IMR-90 (cell line): ENCODE results near the gene TBC1D9. TPM values are rescaled to one million over a fixed set of nuclear protein-coding genes. Genes with fewer than 3 reads are reported as not detected.

Experiments used
- ATAC-seq: fragments of 200-7000 bp; cut with Tn5 transposase; 2 replicates; pipeline ENCODE4 v1.9.1; 2020; ENCODE audit warnings: low read depth, mild to moderate bottlenecking, moderate library complexity
- BruUV-seq: library from RNA; stranded (reverse); fragments of 400-500 nt; replicated peaks from 2 replicates; lab custom pipeline; 2021; lab: Mats Ljungman, UMichigan
- CTCF ChIA-PET: fragments of 300-600 bp; formaldehyde crosslinking; extraction: SDS; loops from one replicate; lab custom pipeline; 2021; ENCODE audit warnings: antibody characterized with exemption; lab: Yijun Ruan, JAX
- POLR2A ChIA-PET: fragments of 300-600 bp; sonication (Branson Sonifier 250); formaldehyde crosslinking; loops from one replicate; lab custom pipeline; 2022; ENCODE audit warnings: antibody characterized with exemption; ENCODE audit not compliant: unreplicated experiment; lab: Charles Lee
- DNase-seq: peaks from one replicate; pipeline ENCODE4 v3.0.0; 2013
- H2AFZ ChIP-seq: replicated peaks from 2 replicates; pipeline ENCODE3; 2013; ENCODE audit warnings: low read length, mild to moderate bottlenecking; ENCODE audit not compliant: poor library complexity
- H2AK5ac ChIP-seq: 2 replicates; pipeline ENCODE4 v1.6.1; 2013; ENCODE audit warnings: low read depth, low read length, inconsistent platforms
- H2AK9ac ChIP-seq: replicated peaks from 2 replicates; pipeline ENCODE3; 2013; ENCODE audit warnings: mild to moderate bottlenecking, low read depth, low read length, moderate library complexity; ENCODE audit not compliant: poor library complexity
- H2BK120ac ChIP-seq: 2 replicates; pipeline ENCODE4 v1.6.1; 2013; ENCODE audit warnings: low read depth, low read length, inconsistent platforms
- H2BK15ac ChIP-seq: 3 replicates; pipeline ENCODE4 v1.6.1; 2013; ENCODE audit warnings: low read depth, low read length, inconsistent platforms
- H2BK20ac ChIP-seq: 2 replicates; pipeline ENCODE4 v1.6.1; 2013; ENCODE audit warnings: low read depth, mild to moderate bottlenecking, inconsistent platforms, low read length, moderate library complexity
- H2BK5ac ChIP-seq: 2 replicates; pipeline ENCODE4 v1.6.1; 2013; ENCODE audit warnings: mild to moderate bottlenecking, low read depth, low read length, inconsistent platforms; ENCODE audit not compliant: poor library complexity, severe bottlenecking
- H3K14ac ChIP-seq: replicated peaks from 2 replicates; pipeline ENCODE4 v1.6.1; 2013; ENCODE audit warnings: low read depth, low read length, inconsistent platforms
- H3K18ac ChIP-seq: 2 replicates; pipeline ENCODE4 v1.6.1; 2013; ENCODE audit warnings: low read depth, low read length, control low read depth
- H3K23ac ChIP-seq: 2 replicates; pipeline ENCODE4 v1.6.1; 2013; ENCODE audit warnings: low read depth, low read length, inconsistent platforms
- H3K27ac ChIP-seq: 2 replicates; pipeline ENCODE4 v1.5.1; 2013; ENCODE audit warnings: mild to moderate bottlenecking, control low read depth, low read length; ENCODE audit not compliant: insufficient read depth
- H3K27me3 ChIP-seq: 2 replicates; pipeline ENCODE4 v1.6.1; 2013; ENCODE audit warnings: low read length; ENCODE audit not compliant: control insufficient read depth, insufficient read depth
- H3K36me3 ChIP-seq: 2 replicates; pipeline ENCODE4 v1.6.1; 2013; ENCODE audit warnings: low read length, mixed read lengths; ENCODE audit not compliant: control insufficient read depth, insufficient read depth
- H3K4ac ChIP-seq: 2 replicates; pipeline ENCODE4 v1.6.1; 2013; ENCODE audit warnings: low read depth, low read length, inconsistent platforms
- H3K4me1 ChIP-seq: 2 replicates; pipeline ENCODE4 v1.6.1; 2013; ENCODE audit warnings: low read length, mixed read lengths; ENCODE audit not compliant: control insufficient read depth, insufficient read depth
- H3K4me2 ChIP-seq: 2 replicates; pipeline ENCODE4 v1.6.1; 2013; ENCODE audit warnings: low read depth, mild to moderate bottlenecking, control low read depth, low read length, moderate library complexity
- H3K4me3 ChIP-seq: 2 replicates; pipeline ENCODE4 v1.5.1; 2013; ENCODE audit warnings: low read depth, mild to moderate bottlenecking, control low read depth, low read length, moderate library complexity; ENCODE audit not compliant: insufficient read depth
- H3K56ac ChIP-seq: 2 replicates; pipeline ENCODE4 v1.6.1; 2013; ENCODE audit warnings: low read length, inconsistent platforms; ENCODE audit not compliant: insufficient read depth; ENCODE audit errors: extremely low read depth
- H3K79me1 ChIP-seq, 2 experiments: 2 replicates each; pipeline ENCODE4 v1.6.1; 2013; ENCODE audit warnings: low read length in 2 of 2, inconsistent platforms in 1 of 2, low read depth in 1 of 2
- H3K9ac ChIP-seq: 2 replicates; pipeline ENCODE4 v1.6.1; 2013; ENCODE audit warnings: low read depth, low read length, control low read depth
- H3K9me1 ChIP-seq: 2 replicates; pipeline ENCODE4 v1.6.1; 2013; ENCODE audit warnings: low read length, inconsistent platforms; ENCODE audit not compliant: insufficient read depth
- H3K9me3 ChIP-seq: 2 replicates; pipeline ENCODE4 v1.6.1; 2013; ENCODE audit warnings: low read length; ENCODE audit not compliant: control insufficient read depth, insufficient read depth
- H4K20me1 ChIP-seq: 2 replicates; pipeline ENCODE4 v1.6.1; 2013; ENCODE audit warnings: low read length, inconsistent platforms; ENCODE audit not compliant: insufficient read depth
- H4K5ac ChIP-seq: 2 replicates; pipeline ENCODE4 v1.6.1; 2013; ENCODE audit warnings: mild to moderate bottlenecking, low read depth, low read length, control low read depth
- H4K8ac ChIP-seq, 2 experiments: 2 replicates each; pipeline ENCODE4 v1.6.1; 2013; ENCODE audit warnings: low read depth in 2 of 2, low read length in 2 of 2, control low read depth in 1 of 2, inconsistent platforms in 1 of 2
- H4K91ac ChIP-seq: 2 replicates; pipeline ENCODE4 v1.6.1; 2013; ENCODE audit warnings: low read depth, low read length, inconsistent platforms; ENCODE audit not compliant: insufficient read depth
- BHLHE40 ChIP-seq: fragments of 150-350 bp; IDR thresholded peaks from 2 replicates; pipeline ENCODE4 v1.6.1; 2016; ENCODE audit warnings: mild to moderate bottlenecking, low read depth, low read length
- CHD1 ChIP-seq: IDR thresholded peaks from 2 replicates; pipeline ENCODE4 v1.6.1; 2012; ENCODE audit warnings: low read depth, low read length, improper control_type of control experiment
- CTCF ChIP-seq: conservative IDR thresholded peaks from 2 replicates; pipeline ENCODE4 v1.5.1; 2012; ENCODE audit warnings: mild to moderate bottlenecking, low read depth, low read length, improper control_type of control experiment
- NFE2L2 ChIP-seq: fragments of 150-350 bp; IDR thresholded peaks from 2 replicates; pipeline ENCODE4 v1.6.1; 2016; ENCODE audit warnings: low read depth, mild to moderate bottlenecking, low read length
- POLR2A ChIP-seq: IDR thresholded peaks from 2 replicates; pipeline ENCODE4 v1.6.1; 2012; ENCODE audit warnings: mild to moderate bottlenecking, low read depth, low read length
- RAD21 ChIP-seq: IDR thresholded peaks from 2 replicates; pipeline ENCODE4 v1.6.1; 2012; ENCODE audit warnings: low read length, improper control_type of control experiment
- SMC3 ChIP-seq: fragments of 150-350 bp; IDR thresholded peaks from 2 replicates; pipeline ENCODE4 v1.6.1; 2016; ENCODE audit warnings: low read depth, mild to moderate bottlenecking, antibody characterized with exemption, low read length, moderate library complexity
- WGBS, 2 experiments: methylation state at CpG; one replicate each; pipeline versions ENCODE4 v1.1.5 to v1.1.7; 2013; ENCODE audit warnings: missing lambda C conversion rate in 2 of 2; ENCODE audit not compliant: insufficient read length in 1 of 2; ENCODE audit errors: extremely low coverage in 2 of 2; 5-methylcytosine and 5-hydroxymethylcytosine counted together
- dilution Hi-C: fragments of 300-500 bp; cut with HindIII; formaldehyde crosslinking; loops from one replicate; pipeline ENCODE4 v1.14.3; 2018; ENCODE audit warnings: low sequenced_read_pairs; ENCODE audit not compliant: unreplicated experiment
- in situ Hi-C: fragments of 300-500 bp; cut with MboI; formaldehyde crosslinking; loops from 3 replicates; pipeline ENCODE4 v1.14.3; 2019; ENCODE audit warnings: low sequenced_read_pairs, inconsistent platforms, mixed read lengths
- intact Hi-C: fragments of 100-400 bp; cut with micrococcal nuclease; formaldehyde crosslinking; loops from 2 replicates; pipeline ENCODE4 v1.10.0; 2022
- polyA plus RNA-seq, 3 experiments: library from polyadenylated mRNA; depleted of rRNA; stranded (reverse); fragments of >200 nt; gene quantifications; 2 replicates each; pipeline ENCODE4 v1.2.3, GENCODE V29; 2012; ENCODE audit warnings: low replicate concordance in 1 of 3
- total RNA-seq: library from RNA; depleted of rRNA; stranded (reverse); fragments of >200 nt; gene quantifications from 2 replicates; pipeline ENCODE4 v1.2.3, GENCODE V29; 2012

The TBC1D9 gene
- total and polyA plus RNA-seq, 2 of the 4 experiments (the other 2 are of a cell fraction), result 11.7 to 15.2 TPM

GRCh38 chr4:140689623-140690022, 66.6 kb downstream of the TBC1D9 start:
- WGBS, 2 experiments, result no CpG with 5 or more reads among the region's 3 CpGs
- DNase-seq, result no peak
- Histone ChIP-seq H2AK5ac (no peak overlapping the region), H3K23ac (no peak overlapping the region), H3K9me3 (no peaks in the 10 kb centered on the region), H2BK5ac (no peak overlapping the region), H3K27me3 (no peaks in the 10 kb centered on the region), H3K4me2 (no peak overlapping the region), H2BK15ac (no peak overlapping the region), H3K27ac (no peak overlapping the region), H2AFZ (no peak overlapping the region), H3K14ac (0 out of 2 replicates have a peak overlapping the region, but pooled peaks have one; percentile 35), H3K56ac (no peak overlapping the region), H3K18ac (no peak overlapping the region), H4K5ac (no peak overlapping the region), H3K9ac (no peak overlapping the region), H3K9me1 (peaks cover 12% of the 10 kb centered on the region; the same call in 1 of the 2 replicates), H4K20me1 (no peaks in the 10 kb centered on the region), H2BK120ac (no peak overlapping the region), H3K4me3 (no peak overlapping the region), H3K79me1 (peaks cover 4 to 20% of the 10 kb centered on the region in 2 experiments), H3K4ac (no peak overlapping the region), H3K4me1 (peaks cover 9% of the 10 kb centered on the region), H4K8ac (no peak overlapping the region), H2BK20ac (no peak overlapping the region), H3K36me3 (no peaks in the 10 kb centered on the region), H2AK9ac (no peak overlapping the region), H4K91ac (no peak overlapping the region)
- TF ChIP-seq CHD1 (no peak), RAD21 (no peak), NFE2L2 (no peak), CTCF (no peak), SMC3 (no peak), POLR2A (no peak), BHLHE40 (no peak)
- intact Hi-C loops, result loop anchor here (5.0 kb wide), 1 partner anchor 68 kb away; the partner anchor contains the start of gene TBC1D9
- in situ Hi-C loops, result no loop called here
- dilution Hi-C loops, result no loop called here
- ChIA-PET POLR2A (no interaction called here), CTCF (no interaction called here)
- BruUV-seq, result no TSS peak
- ATAC-seq, result no peak
